ENCODE results near the gene IQCK. TPM values are rescaled to one million over a fixed set of nuclear protein-coding genes. Genes with fewer than 3 reads are reported as not detected.

Gene IQCK
- total RNA-seq, 1 donor from 2014 or later: 6.5 TPM

- intact Hi-C loops (cut with DNase I): loop anchor here (10.0 kb wide), 2 partner anchors 239 to 819 kb away; partner anchors contain the start of gene COQ7
- DNase-seq (no peak), ATAC-seq (ENCODE audit: poor library complexity) (peak; percentile 50)
Observed at GRCh38 chr16:19883966-19884485, 166.0 kb downstream of the IQCK start.

DNA sequence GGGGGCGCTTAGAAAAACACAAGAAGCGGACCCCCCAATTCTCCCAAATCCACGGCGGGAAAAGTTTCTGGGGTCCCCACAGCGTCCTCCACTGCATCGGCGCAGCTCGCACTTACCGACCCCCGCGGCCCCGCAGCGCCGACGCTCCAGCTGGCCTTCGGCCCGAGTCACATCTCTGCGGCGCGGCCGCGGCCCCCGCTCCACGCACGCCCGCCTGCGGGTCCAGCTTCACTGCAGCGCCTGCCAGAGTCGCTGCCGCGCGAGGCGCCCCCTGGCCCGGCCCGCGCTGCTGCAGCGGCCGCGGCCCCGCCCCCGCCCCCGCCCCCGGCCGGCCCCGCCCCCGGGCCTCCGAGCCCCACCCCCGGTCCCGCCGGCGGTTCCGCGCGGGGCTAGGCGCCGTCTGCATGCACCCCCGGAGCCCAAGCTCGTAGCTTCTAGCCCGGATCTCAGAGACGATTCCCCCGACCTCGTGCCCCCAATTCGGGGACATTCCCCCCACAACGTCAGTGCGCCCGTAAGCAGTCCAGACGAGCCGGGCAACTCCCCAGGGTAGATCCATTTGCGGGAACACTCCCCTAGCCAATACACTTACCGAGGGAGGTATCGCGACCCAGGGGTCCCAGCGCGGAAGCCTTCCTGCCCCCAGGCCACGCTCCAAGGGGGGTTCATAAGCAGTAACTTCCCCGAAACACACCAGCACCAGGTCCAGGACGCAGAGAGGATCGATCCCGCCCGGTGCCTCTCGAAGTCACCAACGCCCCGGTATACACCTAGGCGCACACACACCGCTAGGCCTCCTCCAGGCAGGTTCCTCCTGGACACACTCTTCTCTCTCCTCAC, 166.8 kb downstream of the IQCK start, which contains the start of gene GPRC5B:
TSS of gene GPRC5B (minus strand) at position 238 of the 840 bp plus-strand sequence. CDS start 12,003 bp downstream, outside the sequence.
- DNase-seq (peak; percentile 69), ATAC-seq (ENCODE audit: poor library complexity) (peak; percentile 77)
- intact Hi-C loops (cut with DNase I): loop anchor here (10.0 kb wide), 2 partner anchors 240 to 820 kb away; partner anchors contain the start of gene COQ7

GRCh38 chr16:19885451-19886072, 167.5 kb downstream of the IQCK start:
- ATAC-seq (ENCODE audit: poor library complexity) (peak; percentile 15), DNase-seq (peak; percentile 50)
- intact Hi-C loops (cut with DNase I): loop anchor here (2.0 to 10.0 kb wide), 3 partner anchors 241 to 821 kb away; partner anchors contain the start of gene COQ7

- DNase-seq: peak; percentile 85
- ATAC-seq (ENCODE audit: poor library complexity): peak; percentile 60
Observed at GRCh38 chr16:19886073-19886941, 168.2 kb downstream of the IQCK start.

GRCh38 chr16:19888834-19889233, 170.8 kb downstream of the IQCK start:
- ATAC-seq (ENCODE audit: poor library complexity): no peak
- intact Hi-C loops (cut with DNase I): loop anchor here (10.0 kb wide), 2 partner anchors 244 to 824 kb away; partner anchors contain the start of gene COQ7
- no peak for DNase-seq

More at GRCh38 chr16:19886073-19886941, 168.2 kb downstream of the IQCK start:
- intact Hi-C loops (cut with DNase I): loop anchor here (2.0 to 10.0 kb wide), 3 partner anchors 242 to 822 kb away; partner anchors contain the start of gene COQ7

GRCh38 chr16:19890901-19891300, 172.8 kb downstream of the IQCK start:
- intact Hi-C loops (cut with DNase I): no loop called here
- ATAC-seq (ENCODE audit: poor library complexity) (no peak), DNase-seq (no peak)

- DNase-seq: no peak
- ATAC-seq (ENCODE audit: poor library complexity): no peak
- intact Hi-C loops (cut with DNase I): no loop called here
Observed at GRCh38 chr16:19892902-19893301, 174.8 kb downstream of the IQCK start.

- intact Hi-C loops (cut with DNase I): no loop called here
- no peak for ATAC-seq (ENCODE audit: poor library complexity)
- no peak for DNase-seq
Observed at GRCh38 chr16:19894586-19894985, 176.5 kb downstream of the IQCK start.

DNA sequence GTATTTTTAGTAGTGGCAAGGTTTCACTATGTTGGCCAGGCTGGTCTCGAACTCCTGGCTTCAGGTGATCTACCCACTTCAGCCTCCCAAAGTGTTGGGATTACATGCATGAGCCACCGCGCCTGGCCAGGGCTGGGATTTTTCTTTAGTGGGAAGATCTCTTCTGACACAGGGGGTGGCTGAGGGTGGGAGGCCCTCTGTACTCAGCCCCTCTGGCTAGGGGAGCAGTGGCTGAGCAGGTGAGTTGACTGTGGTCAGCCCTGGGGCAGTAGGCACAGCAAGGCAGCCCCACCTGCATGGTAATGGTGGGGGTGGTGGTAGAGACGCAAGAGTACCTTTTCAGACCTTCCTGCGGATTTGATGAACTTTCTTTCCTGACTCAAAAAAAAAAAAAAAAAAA, 178.9 kb downstream of the IQCK start:
- intact Hi-C loops (cut with DNase I): no loop called here
- ATAC-seq (ENCODE audit: poor library complexity): no peak
- DNase-seq: no peak

DNA sequence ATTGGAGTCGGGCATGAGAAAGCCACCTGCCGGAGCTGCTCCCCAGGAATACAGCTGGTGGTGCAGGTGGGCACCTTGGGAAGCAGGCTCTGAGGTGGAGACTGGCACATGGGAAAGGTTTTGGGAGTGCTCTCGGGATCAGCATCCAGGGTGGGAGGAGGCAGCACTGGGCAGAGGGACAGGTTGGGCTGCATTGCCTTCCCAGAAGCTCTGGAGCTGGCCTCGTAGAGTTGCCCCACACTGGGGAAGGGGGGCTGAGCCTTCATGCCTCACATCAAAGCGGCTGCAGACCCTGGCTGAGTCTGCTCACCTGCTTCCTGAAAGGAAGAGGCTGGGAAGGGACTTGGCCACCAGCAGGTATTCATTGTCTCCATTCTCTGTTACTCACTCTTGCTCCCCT, 180.1 kb downstream of the IQCK start:
- no peak for DNase-seq
- no peak for ATAC-seq (ENCODE audit: poor library complexity)
- intact Hi-C loops (cut with DNase I): no loop called here

DNA sequence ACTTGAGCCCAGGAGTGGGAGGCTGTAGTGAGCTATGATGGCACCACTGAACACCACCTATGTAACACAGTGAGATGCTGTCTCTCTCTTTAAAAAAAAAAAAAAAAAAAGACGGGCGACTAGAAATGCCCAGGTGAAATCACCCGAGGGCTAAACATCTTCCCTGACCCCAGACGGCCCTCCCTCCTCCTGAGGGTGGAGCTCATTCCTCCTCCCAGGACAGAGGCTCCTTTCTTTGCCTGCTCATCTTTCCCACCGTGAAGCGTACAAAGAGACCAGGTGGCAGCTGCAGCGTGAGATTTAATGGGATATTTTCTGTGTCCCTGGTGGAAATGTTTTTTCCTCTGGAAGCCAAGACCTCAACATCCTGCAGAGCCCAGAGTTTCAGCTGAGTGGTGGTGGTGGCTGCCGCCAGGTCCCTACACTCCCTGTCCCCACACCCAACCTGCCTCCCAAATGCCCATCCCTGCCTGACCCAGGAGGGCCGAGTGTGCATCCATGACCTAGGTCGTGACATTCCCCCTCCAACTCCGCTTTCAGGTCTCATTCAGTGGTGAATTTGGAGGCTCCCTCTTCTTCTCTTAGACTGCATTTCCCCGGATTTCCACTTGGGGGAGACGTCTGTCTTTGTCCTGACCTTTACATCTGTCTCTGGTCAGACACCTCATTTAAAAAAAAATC, 181.0 kb downstream of the IQCK start:
- DNase-seq (no peak), ATAC-seq (ENCODE audit: poor library complexity) (peak; percentile 65)
- intact Hi-C loops (cut with DNase I): no loop called here

- DNase-seq (no peak), ATAC-seq (ENCODE audit: poor library complexity) (no peak)
- intact Hi-C loops (cut with DNase I): no loop called here
Observed at GRCh38 chr16:19899605-19899955, 181.5 kb downstream of the IQCK start.

- intact Hi-C loops (cut with DNase I): no loop called here
- DNase-seq (no peak), ATAC-seq (ENCODE audit: poor library complexity) (no peak)
Observed at GRCh38 chr16:19901164-19901563, 183.1 kb downstream of the IQCK start.

DNA sequence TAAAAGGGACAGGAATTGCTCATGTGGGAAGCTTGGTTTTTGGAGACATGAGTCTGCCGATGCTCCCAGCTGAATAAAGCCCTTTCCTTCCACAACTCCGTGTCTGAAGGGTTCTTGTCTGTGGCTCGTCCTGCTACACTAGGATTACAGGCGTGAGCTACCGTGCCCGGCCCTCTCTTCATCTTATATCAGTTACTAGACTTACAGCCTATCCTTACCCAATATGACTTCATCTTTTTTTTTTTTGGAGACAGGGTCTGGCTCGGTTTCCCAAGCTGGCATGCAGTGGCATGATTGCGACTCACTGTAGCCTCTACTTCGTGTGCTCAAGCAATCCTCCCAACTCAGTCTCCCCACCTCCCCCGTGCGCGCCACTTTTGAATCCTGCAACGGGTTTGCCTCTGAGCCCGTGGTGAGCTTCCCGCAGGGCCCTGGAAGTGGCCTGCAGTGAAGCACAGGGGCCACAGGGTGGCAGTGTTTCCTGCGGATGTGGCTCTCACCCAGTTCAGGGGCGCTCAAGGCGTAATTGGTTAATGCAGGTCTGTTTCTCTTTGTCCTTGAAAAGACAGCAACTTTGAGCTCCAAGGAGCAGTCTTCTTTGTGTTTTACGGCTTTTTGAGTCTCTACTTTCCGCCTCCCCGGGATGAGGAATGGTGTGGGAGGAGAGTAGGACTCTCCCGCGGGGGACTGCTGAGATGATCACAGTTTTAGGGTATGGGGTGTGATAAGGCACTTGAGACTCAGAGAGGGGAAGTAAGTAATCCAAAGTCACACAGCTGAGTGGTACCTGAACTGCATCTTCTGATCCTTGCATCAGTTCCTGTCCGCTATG, 189.3 kb downstream of the IQCK start:
- intact Hi-C loops (cut with DNase I): loop anchor here (5.0 kb wide), 2 partner anchors 395 to 480 kb away; no protein-coding TSS in a partner anchor
- peak; percentile 95 for ATAC-seq (ENCODE audit: poor library complexity)

More for the DNA sequence above, 189.3 kb downstream of the IQCK start:
- peak; percentile 70 for DNase-seq
